Epithelial cell of esophagus (primary cell): ENCODE results near the gene CBFB.
A peak's percentile ranks its signal among the peaks of the same experiment; 100 is the strongest.

Experiments used
- DNase-seq: peaks from one replicate; pipeline ENCODE4 v3.0.0; 2010; ENCODE audit warnings: low read depth
- H3K4me3 ChIP-seq: 2 replicates; pipeline ENCODE4 v1.5.1; 2011; ENCODE audit warnings: mild to moderate bottlenecking, low read length, control low read depth
- TF ChIP-seq, protein P1 (sequence below): IDR thresholded peaks from 2 replicates; pipeline ENCODE4 v1.5.1; 2011; ENCODE audit warnings: low read depth, mild to moderate bottlenecking, low read length, control low read depth, inconsistent platforms; ENCODE audit not compliant: insufficient read depth; ENCODE audit errors: missing control alignments

Gene CBFB

DNA sequence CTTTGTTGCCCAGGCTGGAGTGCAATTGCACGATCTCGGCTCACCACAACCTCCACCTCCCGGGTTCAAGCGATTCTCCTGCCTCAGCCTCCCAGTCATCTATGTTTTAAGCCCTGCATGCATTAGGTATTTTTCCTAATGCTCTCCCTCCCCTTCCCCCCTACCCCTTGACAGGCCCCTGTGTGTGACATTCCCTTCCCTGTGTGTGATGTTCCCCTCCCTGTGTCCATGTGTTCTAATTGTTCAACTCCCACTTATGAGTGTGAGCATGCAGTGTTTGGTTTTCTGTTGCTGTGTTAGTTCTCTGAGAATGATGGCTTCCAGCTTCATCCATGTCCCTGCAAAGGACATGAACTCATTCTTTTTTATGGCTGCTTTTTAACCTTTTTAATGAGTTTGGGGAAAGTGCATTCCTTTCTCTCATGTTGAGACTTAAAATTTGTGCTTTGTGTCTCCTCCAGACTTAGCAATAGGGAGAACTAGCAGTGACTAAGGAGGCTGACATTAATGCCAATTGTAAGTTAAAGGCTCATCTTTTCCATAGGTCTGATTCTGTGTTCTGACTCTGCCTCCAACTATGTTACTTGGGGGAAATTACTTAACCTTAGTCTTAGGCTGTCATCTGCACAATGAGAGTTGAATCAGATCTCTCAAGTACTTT is 63.1 kb downstream of the CBFB start:
- TF ChIP-seq, protein P1, sequence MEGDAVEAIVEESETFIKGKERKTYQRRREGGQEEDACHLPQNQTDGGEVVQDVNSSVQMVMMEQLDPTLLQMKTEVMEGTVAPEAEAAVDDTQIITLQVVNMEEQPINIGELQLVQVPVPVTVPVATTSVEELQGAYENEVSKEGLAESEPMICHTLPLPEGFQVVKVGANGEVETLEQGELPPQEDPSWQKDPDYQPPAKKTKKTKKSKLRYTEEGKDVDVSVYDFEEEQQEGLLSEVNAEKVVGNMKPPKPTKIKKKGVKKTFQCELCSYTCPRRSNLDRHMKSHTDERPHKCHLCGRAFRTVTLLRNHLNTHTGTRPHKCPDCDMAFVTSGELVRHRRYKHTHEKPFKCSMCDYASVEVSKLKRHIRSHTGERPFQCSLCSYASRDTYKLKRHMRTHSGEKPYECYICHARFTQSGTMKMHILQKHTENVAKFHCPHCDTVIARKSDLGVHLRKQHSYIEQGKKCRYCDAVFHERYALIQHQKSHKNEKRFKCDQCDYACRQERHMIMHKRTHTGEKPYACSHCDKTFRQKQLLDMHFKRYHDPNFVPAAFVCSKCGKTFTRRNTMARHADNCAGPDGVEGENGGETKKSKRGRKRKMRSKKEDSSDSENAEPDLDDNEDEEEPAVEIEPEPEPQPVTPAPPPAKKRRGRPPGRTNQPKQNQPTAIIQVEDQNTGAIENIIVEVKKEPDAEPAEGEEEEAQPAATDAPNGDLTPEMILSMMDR = no peak
- no peak overlapping the region for H3K4me3 ChIP-seq

DNA sequence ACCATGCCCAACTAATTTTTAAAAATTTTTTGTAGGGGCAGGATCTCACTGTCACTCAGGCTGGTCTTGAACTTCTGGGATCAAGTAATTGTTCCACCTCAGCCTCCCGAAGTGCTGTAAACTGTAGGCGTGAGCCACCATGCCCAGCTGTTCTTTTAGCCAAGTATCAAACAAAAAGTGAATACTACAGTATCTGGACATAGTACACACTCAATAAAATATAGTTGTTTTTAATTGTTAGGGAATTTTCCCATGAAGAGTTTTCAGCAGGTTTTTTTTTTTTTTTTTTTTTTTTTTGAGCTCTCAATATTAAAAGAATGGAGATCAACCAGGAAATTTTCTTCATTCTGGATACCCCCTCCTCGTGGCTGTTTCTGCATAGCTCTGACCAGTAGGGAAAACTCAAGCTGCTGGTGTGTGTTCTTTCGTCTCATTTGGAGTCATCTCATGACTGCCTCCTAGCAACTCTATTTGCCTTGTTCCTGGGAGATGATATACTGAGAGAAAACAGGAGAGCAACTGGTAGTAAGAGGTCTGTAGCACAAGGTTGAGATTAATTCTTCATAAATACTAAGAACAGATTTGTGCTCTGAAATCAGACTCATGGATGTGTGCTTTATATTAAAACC is 64.3 kb downstream of the CBFB start:
- DNase-seq = no peak
- TF ChIP-seq, protein P1 = no peak

More for the DNA sequence above, 63.1 kb downstream of the CBFB start:
- peak; percentile 54 for DNase-seq

DNA sequence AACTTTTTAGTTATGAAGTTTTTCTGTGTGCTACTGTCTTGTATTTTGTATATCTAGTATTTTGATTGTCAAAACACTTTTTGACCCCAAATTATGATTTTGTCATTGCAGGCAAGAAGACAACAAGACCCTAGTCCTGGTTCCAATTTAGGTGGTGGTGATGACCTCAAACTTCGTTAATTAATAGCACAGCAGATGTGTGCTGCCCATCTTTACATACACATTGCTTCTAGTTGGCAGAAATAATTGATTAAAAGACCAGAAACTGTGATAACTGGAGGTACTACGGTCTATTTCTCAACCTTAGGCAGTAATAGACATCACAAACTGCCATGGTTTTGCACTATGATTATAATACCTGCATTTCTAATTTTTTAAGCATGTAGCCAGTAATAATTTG is 69.7 kb downstream of the CBFB start:
- DNase-seq = no peak
- H3K4me3 ChIP-seq = no peak overlapping the region
- TF ChIP-seq, protein P1 = no peak

More for the DNA sequence above, 64.3 kb downstream of the CBFB start:
- H3K4me3 ChIP-seq = no peak overlapping the region

DNA sequence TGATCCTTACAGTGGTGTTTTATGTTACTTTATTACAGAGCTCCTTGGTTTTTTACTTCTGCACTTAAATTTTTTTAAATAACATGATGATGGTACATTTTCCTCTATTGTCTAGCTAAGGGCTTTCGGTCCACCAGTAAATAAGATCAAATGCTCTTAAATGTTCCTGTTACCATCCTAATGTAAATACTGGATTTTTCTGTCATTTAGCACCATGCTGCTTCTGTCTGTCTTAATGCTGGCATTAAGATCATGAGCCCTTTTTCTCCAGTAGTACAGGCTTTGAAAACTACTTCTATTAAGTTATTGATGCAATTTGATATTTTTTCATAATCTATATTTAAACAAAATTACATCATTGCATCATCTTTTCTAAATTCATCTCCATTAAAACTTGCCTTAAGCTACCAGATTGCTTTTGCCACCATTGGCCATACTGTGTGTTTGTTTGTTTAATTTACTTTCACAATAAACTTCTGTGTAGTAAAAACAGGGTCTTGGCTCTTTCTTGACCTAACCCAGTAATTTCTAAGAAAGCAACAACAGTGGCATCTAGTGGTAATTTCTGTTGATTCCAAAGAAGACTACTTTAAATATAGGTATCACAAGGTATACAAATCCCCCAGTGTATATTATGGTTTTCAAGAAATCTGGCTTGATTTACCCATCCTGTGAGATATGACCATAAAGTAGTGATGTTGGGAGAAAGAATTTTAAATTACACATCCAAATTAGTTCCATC is 71.8 kb downstream of the CBFB start:
- no peak overlapping the region for H3K4me3 ChIP-seq
- peak; percentile 29 for DNase-seq
- TF ChIP-seq, protein P1 = peak; percentile 13

DNA sequence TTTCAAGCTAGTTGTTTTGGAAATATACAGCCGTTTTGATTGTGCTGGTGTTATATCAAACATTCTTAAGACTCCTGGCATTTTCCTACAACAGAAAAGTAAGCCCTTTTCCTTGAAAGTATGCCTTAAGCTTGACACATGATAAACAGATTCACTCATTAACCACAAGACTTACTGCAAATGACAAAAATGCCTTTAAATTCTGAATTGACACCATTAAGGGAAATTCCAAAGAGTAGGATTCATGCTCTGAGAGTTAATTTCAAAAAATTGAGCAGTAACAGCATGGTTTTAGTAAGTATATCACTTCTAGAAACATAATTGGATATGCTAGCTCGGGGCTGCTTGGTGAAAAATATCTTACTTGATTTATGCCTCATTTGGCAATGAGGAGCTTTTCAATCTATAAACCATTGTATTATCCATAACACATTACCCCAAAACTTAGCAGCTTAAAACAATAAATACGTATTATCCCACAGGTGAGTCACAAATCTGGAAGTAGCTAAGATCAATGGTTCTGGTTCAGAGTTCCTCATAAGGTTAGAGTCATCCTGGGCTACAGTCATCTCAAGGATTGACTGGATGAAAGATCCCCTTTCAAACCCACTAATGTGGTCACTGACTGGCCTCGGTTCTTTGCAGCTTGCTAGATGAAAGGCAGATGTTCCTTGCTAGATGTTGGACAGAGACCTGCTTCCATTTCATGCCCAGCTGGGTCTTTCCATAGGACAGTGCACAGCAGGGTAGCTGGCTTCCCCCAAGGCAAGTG is 72.5 kb downstream of the CBFB start:
- no peak for DNase-seq
- H3K4me3 ChIP-seq = no peak overlapping the region
- TF ChIP-seq, protein P1 = no peak

DNA sequence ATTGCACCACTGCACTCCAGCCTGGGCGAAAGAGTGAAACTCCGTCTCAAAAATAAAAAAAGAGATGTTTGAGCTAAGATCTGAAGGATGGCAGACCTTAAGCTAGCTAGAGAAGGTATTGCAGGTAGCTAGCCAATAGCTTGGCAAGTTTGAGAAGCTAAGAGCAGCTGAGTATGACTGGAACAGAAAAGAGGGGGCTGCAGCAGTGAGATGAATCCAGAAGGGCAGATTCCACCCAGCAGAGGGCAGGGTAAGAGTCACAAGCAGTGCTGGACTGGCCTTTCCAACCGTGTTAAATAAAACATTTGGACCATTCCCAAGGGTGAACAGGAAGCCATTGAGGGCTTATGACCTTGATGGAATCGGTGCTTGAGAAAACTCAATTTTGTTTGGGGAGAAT is 75.1 kb downstream of the CBFB start:
- H3K4me3 ChIP-seq = no peak overlapping the region
- no peak for DNase-seq
- TF ChIP-seq, protein P1 = peak; percentile 22
